H1 (cell line): Measurements from ENCODE around the gene MYBPC2. TPM values are rescaled to one million over a fixed set of nuclear protein-coding genes. Genes with fewer than 3 reads are reported as not detected.
A peak's percentile ranks its signal among the peaks of the same experiment; 100 is the strongest.

Experiments used
- BRCA1 ChIP-seq: IDR thresholded peaks from 2 replicates; pipeline ENCODE4 v1.6.1; 2012; ENCODE audit warnings: low read depth, low read length, improper control_type of control experiment
- CREB1 ChIP-seq: IDR thresholded peaks from 2 replicates; pipeline ENCODE4 v1.6.1; 2012; ENCODE audit warnings: inconsistent platforms
- CTBP2 ChIP-seq: IDR thresholded peaks from 2 replicates; pipeline ENCODE4 v1.7.0; 2011; ENCODE audit warnings: borderline replicate concordance, mild to moderate bottlenecking, moderate library complexity, mixed read lengths, low read length; ENCODE audit not compliant: insufficient read depth, insufficient read length
- CTCF ChIP-seq, 3 experiments: IDR thresholded peaks; 1 replicate in 2 of 3; 2 replicates in 1 of 3; pipeline versions ENCODE4 v1.5.1 to v1.6.1; 2011; ENCODE audit warnings: low read length in 3 of 3, mild to moderate bottlenecking in 3 of 3, inconsistent platforms in 2 of 3, low read depth in 1 of 3, moderate library complexity in 1 of 3; ENCODE audit not compliant: insufficient read depth in 1 of 3; ENCODE audit errors: control extremely low read depth in 1 of 3
- E2F6 ChIP-seq: IDR thresholded peaks from 2 replicates; pipeline ENCODE4 v1.6.1; 2012; ENCODE audit warnings: inconsistent platforms
- EZH2 ChIP-seq: fragments of 200-600 bp; sonication (generic); IDR thresholded peaks from 2 replicates; pipeline ENCODE4 v1.7.1; 2012; ENCODE audit warnings: low read depth, mild to moderate bottlenecking, moderate library complexity, low read length, inconsistent platforms; ENCODE audit not compliant: severe bottlenecking
- JUN ChIP-seq: IDR thresholded peaks from 2 replicates; pipeline ENCODE4 v1.6.1; 2011; ENCODE audit warnings: low read depth, mild to moderate bottlenecking, improper control_type of control experiment, low read length
- KDM4A ChIP-seq: IDR thresholded peaks from one replicate; pipeline ENCODE4 v1.7.1; 2012; ENCODE audit warnings: low read depth, mild to moderate bottlenecking, moderate library complexity, low read length, inconsistent platforms; ENCODE audit not compliant: severe bottlenecking
- MAX ChIP-seq: IDR thresholded peaks from 2 replicates; pipeline ENCODE4 v1.6.1; 2012; ENCODE audit warnings: inconsistent platforms
- RAD21 ChIP-seq, 2 experiments: IDR thresholded peaks in 1 of 2; conservative IDR thresholded peaks in 1 of 2; 2 replicates each; pipeline ENCODE4 v1.6.1; 2011; ENCODE audit warnings: low read depth in 2 of 2, low read length in 2 of 2, improper control_type of control experiment in 1 of 2, inconsistent platforms in 1 of 2, mild to moderate bottlenecking in 1 of 2, moderate library complexity in 1 of 2
- SIN3A ChIP-seq, 2 experiments: IDR thresholded peaks in 1 of 2; conservative IDR thresholded peaks in 1 of 2; 2 replicates each; pipeline ENCODE4 v1.6.1; 2011 to 2012; ENCODE audit warnings: low read length in 2 of 2, improper control_type of control experiment in 1 of 2, low read depth in 1 of 2, mild to moderate bottlenecking in 1 of 2
- TAF1 ChIP-seq: IDR thresholded peaks from 2 replicates; pipeline ENCODE4 v1.6.1; 2011; ENCODE audit warnings: mild to moderate bottlenecking, low read depth, low read length
- TCF12 ChIP-seq: IDR thresholded peaks from 2 replicates; pipeline ENCODE4 v1.6.1; 2011; ENCODE audit warnings: low read depth, mild to moderate bottlenecking, low read length
- polyA plus RNA-seq, 7 experiments: library from polyadenylated mRNA; depleted of rRNA in 3 of 7; stranded (reverse) in 5 of 7; unstranded in 2 of 7; fragments of >200 nt in 5 of 7; fragments of 200-250 nt in 2 of 7; gene quantifications; 1 replicate in 5 of 7; 2 replicates in 1 of 7; 4 replicates in 1 of 7; pipeline versions ENCODE4 v1.2.1 to v1.2.3, GENCODE V29; 2011 to 2013; ENCODE audit warnings: missing spikeins in 2 of 7, mixed read lengths in 2 of 7
- total RNA-seq: library from RNA; stranded (reverse); fragmentation: NEBNext Ultra II Directional; extraction: Animal tissue kit (Norgen Biotek cat#: 25700); gene quantifications from 2 replicates; pipeline ENCODE4 v1.2.1, GENCODE V29; 2021

MYBPC2 gene
- total and polyA plus RNA-seq, 2 of the 8 experiments (the other 6 are each of a cell fraction or from before 2014, with no cell fraction given): 1.8 to 3.1 TPM

GRCh38 chr19:50486823-50487515, 54.3 kb downstream of the MYBPC2 start (continued):
- no peak for TF ChIP-seq JUN
- TF ChIP-seq TAF1: no peak
- peak; percentile 82 to 85 for TF ChIP-seq RAD21 (IDR thresholded peaks at IDR 0.05 in 1 of 2, conservative IDR thresholded peaks at IDR 0.05 in 1 of 2; ENCODE audit: low read depth in 2 of 2, low read length in 2 of 2)
- peak; percentile 84 to 98 (median 94) for TF ChIP-seq CTCF (IDR thresholded peaks at IDR 0.05; ENCODE audit: control extremely low read depth in 1 of 3, insufficient read depth in 1 of 3, low read depth in 1 of 3, low read length in 3 of 3)
- TF ChIP-seq CREB1: peak; percentile 22; the same call in 1 of the 2 replicates
- no peak for TF ChIP-seq CTBP2
- TF ChIP-seq MAX: peak; percentile 35; the same call in 1 of the 2 replicates
- no peak for TF ChIP-seq KDM4A
- TF ChIP-seq E2F6: no peak
- 0 out of 4 replicates have a peak, but pooled peaks of 1 of the 2 experiments have one; percentile 28 for TF ChIP-seq SIN3A (conservative IDR thresholded peaks at IDR 0.05 in 1 of 2, IDR thresholded peaks at IDR 0.05 in 1 of 2; ENCODE audit: low read depth in 1 of 2, low read length in 2 of 2)
- TF ChIP-seq BRCA1: no peak
- TF ChIP-seq TCF12: no peak
- no peak for TF ChIP-seq EZH2
